IMR-90 (cell line): ENCODE data around the gene PHB1. TPM values are rescaled to one million over a fixed set of nuclear protein-coding genes. Genes with fewer than 3 reads are reported as not detected.

Experiments
- ATAC-seq: fragments of 200-7000 bp; cut with Tn5 transposase; 2 replicates; pipeline ENCODE4 v1.9.1; 2020; ENCODE audit warnings: low read depth, mild to moderate bottlenecking, moderate library complexity
- BruUV-seq: library from RNA; stranded (reverse); fragments of 400-500 nt; replicated peaks from 2 replicates; lab custom pipeline; 2021; lab: Mats Ljungman, UMichigan
- CTCF ChIA-PET: fragments of 300-600 bp; formaldehyde crosslinking; extraction: SDS; loops from one replicate; lab custom pipeline; 2021; ENCODE audit warnings: antibody characterized with exemption; lab: Yijun Ruan, JAX
- POLR2A ChIA-PET: fragments of 300-600 bp; sonication (Branson Sonifier 250); formaldehyde crosslinking; loops from one replicate; lab custom pipeline; 2022; ENCODE audit warnings: antibody characterized with exemption; ENCODE audit not compliant: unreplicated experiment; lab: Charles Lee
- DNase-seq: peaks from one replicate; pipeline ENCODE4 v3.0.0; 2013
- H2AFZ ChIP-seq: replicated peaks from 2 replicates; pipeline ENCODE3; 2013; ENCODE audit warnings: low read length, mild to moderate bottlenecking; ENCODE audit not compliant: poor library complexity
- H2AK5ac ChIP-seq: 2 replicates; pipeline ENCODE4 v1.6.1; 2013; ENCODE audit warnings: low read depth, low read length, inconsistent platforms
- H2AK9ac ChIP-seq: replicated peaks from 2 replicates; pipeline ENCODE3; 2013; ENCODE audit warnings: mild to moderate bottlenecking, low read depth, low read length, moderate library complexity; ENCODE audit not compliant: poor library complexity
- H2BK120ac ChIP-seq: 2 replicates; pipeline ENCODE4 v1.6.1; 2013; ENCODE audit warnings: low read depth, low read length, inconsistent platforms
- H2BK15ac ChIP-seq: 3 replicates; pipeline ENCODE4 v1.6.1; 2013; ENCODE audit warnings: low read depth, low read length, inconsistent platforms
- H2BK20ac ChIP-seq: 2 replicates; pipeline ENCODE4 v1.6.1; 2013; ENCODE audit warnings: low read depth, mild to moderate bottlenecking, inconsistent platforms, low read length, moderate library complexity
- H2BK5ac ChIP-seq: 2 replicates; pipeline ENCODE4 v1.6.1; 2013; ENCODE audit warnings: mild to moderate bottlenecking, low read depth, low read length, inconsistent platforms; ENCODE audit not compliant: poor library complexity, severe bottlenecking
- H3K14ac ChIP-seq: replicated peaks from 2 replicates; pipeline ENCODE4 v1.6.1; 2013; ENCODE audit warnings: low read depth, low read length, inconsistent platforms
- H3K18ac ChIP-seq: 2 replicates; pipeline ENCODE4 v1.6.1; 2013; ENCODE audit warnings: low read depth, low read length, control low read depth
- H3K23ac ChIP-seq: 2 replicates; pipeline ENCODE4 v1.6.1; 2013; ENCODE audit warnings: low read depth, low read length, inconsistent platforms
- H3K27ac ChIP-seq: 2 replicates; pipeline ENCODE4 v1.5.1; 2013; ENCODE audit warnings: mild to moderate bottlenecking, control low read depth, low read length; ENCODE audit not compliant: insufficient read depth
- H3K27me3 ChIP-seq: 2 replicates; pipeline ENCODE4 v1.6.1; 2013; ENCODE audit warnings: low read length; ENCODE audit not compliant: control insufficient read depth, insufficient read depth
- H3K36me3 ChIP-seq: 2 replicates; pipeline ENCODE4 v1.6.1; 2013; ENCODE audit warnings: low read length, mixed read lengths; ENCODE audit not compliant: control insufficient read depth, insufficient read depth
- H3K4ac ChIP-seq: 2 replicates; pipeline ENCODE4 v1.6.1; 2013; ENCODE audit warnings: low read depth, low read length, inconsistent platforms
- H3K4me1 ChIP-seq: 2 replicates; pipeline ENCODE4 v1.6.1; 2013; ENCODE audit warnings: low read length, mixed read lengths; ENCODE audit not compliant: control insufficient read depth, insufficient read depth
- H3K4me2 ChIP-seq: 2 replicates; pipeline ENCODE4 v1.6.1; 2013; ENCODE audit warnings: low read depth, mild to moderate bottlenecking, control low read depth, low read length, moderate library complexity
- H3K4me3 ChIP-seq: 2 replicates; pipeline ENCODE4 v1.5.1; 2013; ENCODE audit warnings: low read depth, mild to moderate bottlenecking, control low read depth, low read length, moderate library complexity; ENCODE audit not compliant: insufficient read depth
- H3K56ac ChIP-seq: 2 replicates; pipeline ENCODE4 v1.6.1; 2013; ENCODE audit warnings: low read length, inconsistent platforms; ENCODE audit not compliant: insufficient read depth; ENCODE audit errors: extremely low read depth
- H3K79me1 ChIP-seq, 2 experiments: 2 replicates each; pipeline ENCODE4 v1.6.1; 2013; ENCODE audit warnings: low read length in 2 of 2, inconsistent platforms in 1 of 2, low read depth in 1 of 2
- H3K9ac ChIP-seq: 2 replicates; pipeline ENCODE4 v1.6.1; 2013; ENCODE audit warnings: low read depth, low read length, control low read depth
- H3K9me1 ChIP-seq: 2 replicates; pipeline ENCODE4 v1.6.1; 2013; ENCODE audit warnings: low read length, inconsistent platforms; ENCODE audit not compliant: insufficient read depth
- H3K9me3 ChIP-seq: 2 replicates; pipeline ENCODE4 v1.6.1; 2013; ENCODE audit warnings: low read length; ENCODE audit not compliant: control insufficient read depth, insufficient read depth
- H4K20me1 ChIP-seq: 2 replicates; pipeline ENCODE4 v1.6.1; 2013; ENCODE audit warnings: low read length, inconsistent platforms; ENCODE audit not compliant: insufficient read depth
- H4K5ac ChIP-seq: 2 replicates; pipeline ENCODE4 v1.6.1; 2013; ENCODE audit warnings: mild to moderate bottlenecking, low read depth, low read length, control low read depth
- H4K8ac ChIP-seq, 2 experiments: 2 replicates each; pipeline ENCODE4 v1.6.1; 2013; ENCODE audit warnings: low read depth in 2 of 2, low read length in 2 of 2, control low read depth in 1 of 2, inconsistent platforms in 1 of 2
- H4K91ac ChIP-seq: 2 replicates; pipeline ENCODE4 v1.6.1; 2013; ENCODE audit warnings: low read depth, low read length, inconsistent platforms; ENCODE audit not compliant: insufficient read depth
- CEBPB ChIP-seq: IDR thresholded peaks from 2 replicates; pipeline ENCODE4 v1.6.1; 2012; ENCODE audit warnings: low read depth, low read length, improper control_type of control experiment
- FOS ChIP-seq: fragments of 150-350 bp; IDR thresholded peaks from 2 replicates; pipeline ENCODE4 v1.6.1; 2016; ENCODE audit warnings: low read depth, low read length
- MAFK ChIP-seq: IDR thresholded peaks from 2 replicates; pipeline ENCODE4 v1.6.1; 2012; ENCODE audit warnings: low read depth, low read length, improper control_type of control experiment
- NFE2L2 ChIP-seq: fragments of 150-350 bp; IDR thresholded peaks from 2 replicates; pipeline ENCODE4 v1.6.1; 2016; ENCODE audit warnings: low read depth, mild to moderate bottlenecking, low read length
- RAD21 ChIP-seq: IDR thresholded peaks from 2 replicates; pipeline ENCODE4 v1.6.1; 2012; ENCODE audit warnings: low read length, improper control_type of control experiment
- RCOR1 ChIP-seq: IDR thresholded peaks from 2 replicates; pipeline ENCODE4 v1.6.1; 2012; ENCODE audit warnings: mild to moderate bottlenecking, low read length, improper control_type of control experiment; ENCODE audit not compliant: insufficient replicate concordance
- whole genome bisulfite sequencing, 2 experiments: methylation state at CpG; one replicate each; pipeline versions ENCODE4 v1.1.5 to v1.1.7; 2013; ENCODE audit warnings: missing lambda C conversion rate in 2 of 2; ENCODE audit not compliant: insufficient read length in 1 of 2; ENCODE audit errors: extremely low coverage in 2 of 2; 5-methylcytosine and 5-hydroxymethylcytosine counted together
- dilution Hi-C: fragments of 300-500 bp; cut with HindIII; formaldehyde crosslinking; loops from one replicate; pipeline ENCODE4 v1.14.3; 2018; ENCODE audit warnings: low sequenced_read_pairs; ENCODE audit not compliant: unreplicated experiment
- in situ Hi-C: fragments of 300-500 bp; cut with MboI; formaldehyde crosslinking; loops from 3 replicates; pipeline ENCODE4 v1.14.3; 2019; ENCODE audit warnings: low sequenced_read_pairs, inconsistent platforms, mixed read lengths
- intact Hi-C: fragments of 100-400 bp; cut with micrococcal nuclease; formaldehyde crosslinking; loops from 2 replicates; pipeline ENCODE4 v1.10.0; 2022
- polyA plus RNA-seq, 3 experiments: library from polyadenylated mRNA; depleted of rRNA; stranded (reverse); fragments of >200 nt; gene quantifications; 2 replicates each; pipeline ENCODE4 v1.2.3, GENCODE V29; 2012; ENCODE audit warnings: low replicate concordance in 1 of 3
- total RNA-seq: library from RNA; depleted of rRNA; stranded (reverse); fragments of >200 nt; gene quantifications from 2 replicates; pipeline ENCODE4 v1.2.3, GENCODE V29; 2012
- TF ChIP-seq, protein P1 (sequence below): fragments of 150-350 bp; IDR thresholded peaks from 2 replicates; pipeline ENCODE4 v1.6.1; 2016; ENCODE audit warnings: low read depth, mild to moderate bottlenecking, low read length, moderate library complexity, borderline replicate concordance
- TF ChIP-seq, protein P2 (sequence below): fragments of 150-350 bp; IDR thresholded peaks from 2 replicates; pipeline ENCODE4 v1.6.1; 2017; ENCODE audit warnings: mild to moderate bottlenecking, antibody characterized with exemption, low read length, low read depth

PHB1 gene
- total and polyA plus RNA-seq, 2 of the 4 experiments (the other 2 are of a cell fraction): 283 to 294 TPM

DNA sequence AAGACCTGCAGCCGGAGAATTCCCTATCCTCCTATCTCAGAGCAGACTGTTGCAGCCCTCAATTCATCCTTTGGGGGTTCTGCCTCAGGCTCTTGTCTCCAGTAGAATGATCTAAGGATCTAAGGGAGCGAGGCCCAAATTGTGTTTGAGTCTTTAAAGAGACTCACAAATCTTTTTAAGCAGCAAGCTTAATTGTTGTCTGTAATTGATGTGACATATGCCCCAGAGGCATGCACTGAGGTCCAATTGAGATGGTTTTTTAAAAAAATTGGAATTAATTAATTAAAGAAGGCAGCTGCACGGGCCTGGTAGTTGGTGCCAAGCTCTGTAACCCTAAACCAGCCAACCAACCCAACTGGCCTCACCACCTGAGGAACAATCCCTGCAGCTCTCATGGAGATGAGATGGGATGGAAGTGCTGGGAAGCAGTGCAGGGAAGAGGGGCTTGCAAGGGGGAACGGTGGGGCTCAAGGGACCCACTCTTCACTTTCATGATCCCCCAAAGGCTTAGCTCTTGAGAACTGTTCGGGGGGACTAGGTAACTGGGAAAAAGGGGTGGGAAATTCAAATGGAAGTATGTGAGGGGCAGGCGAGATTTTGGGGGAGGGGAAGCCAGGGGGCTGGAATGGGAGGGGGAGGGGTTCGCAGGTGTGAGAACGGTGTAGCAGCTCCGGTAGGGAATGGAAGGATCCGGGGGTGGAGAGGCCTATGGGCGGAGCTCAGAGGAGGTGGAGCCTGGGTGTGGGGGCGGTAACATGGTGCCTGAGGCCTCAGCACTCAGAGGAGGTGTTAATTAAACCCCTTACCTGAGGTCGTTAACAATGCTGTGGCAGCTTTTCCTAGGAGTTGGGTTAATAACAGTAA, 43.5 kb downstream of the PHB1 start:
- Histone ChIP-seq H3K23ac (no peak overlapping the region), H3K18ac (no peak overlapping the region), H3K27me3 (no peaks in the 10 kb centered on the region), H3K9ac (no peak overlapping the region), H3K14ac (no peak overlapping the region), H3K4me3 (no peak overlapping the region), H2BK120ac (no peak overlapping the region), H2BK20ac (no peak overlapping the region), H3K56ac (no peak overlapping the region), H4K5ac (no peak overlapping the region), H2AFZ (no peak overlapping the region), H3K27ac (no peak overlapping the region), H3K36me3 (no peaks in the 10 kb centered on the region), H4K8ac (no peak overlapping the region), H3K4ac (no peak overlapping the region), H2AK9ac (no peak overlapping the region), H4K91ac (no peak overlapping the region), H3K9me3 (no peaks in the 10 kb centered on the region), H2BK5ac (no peak overlapping the region), H3K4me1 (no peaks in the 10 kb centered on the region; the same call in 1 of the 2 replicates), H3K9me1 (no peaks in the 10 kb centered on the region), H3K4me2 (no peak overlapping the region), H3K79me1 (no peaks in the 10 kb centered on the region), H2AK5ac (no peak overlapping the region), H4K20me1 (no peaks in the 10 kb centered on the region), H2BK15ac (no peak overlapping the region)
- POLR2A ChIA-PET: interaction anchor here (0.7 kb wide), 1 partner anchor 569 kb away, joined by 5 read pairs; no protein-coding TSS in a partner anchor
- BruUV-seq: no TSS peak
- dilution Hi-C loops (no loop called here), in situ Hi-C loops (no loop called here), intact Hi-C loops (no loop called here)
- TF ChIP-seq NFE2L2 (no peak), RAD21 (no peak), CEBPB (no peak), RCOR1 (no peak), FOS (no peak), MAFK (no peak)
- TF ChIP-seq, protein P1, sequence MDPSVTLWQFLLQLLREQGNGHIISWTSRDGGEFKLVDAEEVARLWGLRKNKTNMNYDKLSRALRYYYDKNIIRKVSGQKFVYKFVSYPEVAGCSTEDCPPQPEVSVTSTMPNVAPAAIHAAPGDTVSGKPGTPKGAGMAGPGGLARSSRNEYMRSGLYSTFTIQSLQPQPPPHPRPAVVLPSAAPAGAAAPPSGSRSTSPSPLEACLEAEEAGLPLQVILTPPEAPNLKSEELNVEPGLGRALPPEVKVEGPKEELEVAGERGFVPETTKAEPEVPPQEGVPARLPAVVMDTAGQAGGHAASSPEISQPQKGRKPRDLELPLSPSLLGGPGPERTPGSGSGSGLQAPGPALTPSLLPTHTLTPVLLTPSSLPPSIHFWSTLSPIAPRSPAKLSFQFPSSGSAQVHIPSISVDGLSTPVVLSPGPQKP: no peak
- TF ChIP-seq, protein P2, sequence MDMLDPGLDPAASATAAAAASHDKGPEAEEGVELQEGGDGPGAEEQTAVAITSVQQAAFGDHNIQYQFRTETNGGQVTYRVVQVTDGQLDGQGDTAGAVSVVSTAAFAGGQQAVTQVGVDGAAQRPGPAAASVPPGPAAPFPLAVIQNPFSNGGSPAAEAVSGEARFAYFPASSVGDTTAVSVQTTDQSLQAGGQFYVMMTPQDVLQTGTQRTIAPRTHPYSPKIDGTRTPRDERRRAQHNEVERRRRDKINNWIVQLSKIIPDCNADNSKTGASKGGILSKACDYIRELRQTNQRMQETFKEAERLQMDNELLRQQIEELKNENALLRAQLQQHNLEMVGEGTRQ: no peak
- DNase-seq: no peak
- 35% methylated on average over 2 of the region's 13 CpGs; no CpG with 5 or more reads in 1 of the 2 experiments for WGBS, 2 experiments
- ATAC-seq: no peak
- CTCF ChIA-PET: no interaction called here
